ENCODE results near the gene ATP1B4.

DNA sequence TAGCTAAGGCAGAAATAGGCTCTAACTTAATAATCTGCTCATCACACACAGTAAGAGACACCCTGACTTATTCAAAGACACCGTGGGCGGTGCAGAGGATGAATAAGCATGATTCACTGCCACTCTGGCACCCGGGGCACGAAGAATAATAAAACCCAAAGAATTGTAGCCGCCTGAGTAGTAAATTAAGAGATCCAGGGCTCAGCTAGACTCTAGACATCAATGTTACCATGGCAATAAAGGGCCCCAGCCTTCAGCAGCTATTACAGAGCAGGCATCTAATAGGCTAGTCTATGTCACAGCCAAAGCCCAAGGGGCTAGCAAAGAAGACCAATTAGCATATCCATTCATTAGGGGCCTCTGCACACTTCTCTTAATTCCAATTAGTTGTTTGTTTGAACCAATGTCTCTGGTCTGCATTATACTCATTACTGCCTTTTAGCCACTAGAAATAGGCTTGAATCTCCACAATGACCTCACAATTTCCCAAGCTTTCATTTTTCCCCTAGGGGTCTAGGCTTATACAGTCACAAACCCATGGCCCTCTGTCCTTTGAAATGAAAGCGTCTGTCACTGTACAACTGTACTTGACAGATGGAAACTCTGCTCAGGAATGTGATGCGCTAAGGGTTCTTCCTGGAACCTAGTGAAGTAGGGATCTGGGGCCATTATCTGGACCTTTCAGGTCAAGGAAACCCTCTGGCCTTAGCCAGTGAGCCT is 3.0 kb upstream of the ATP1B4 start:
- TF ChIP-seq, protein P1, sequence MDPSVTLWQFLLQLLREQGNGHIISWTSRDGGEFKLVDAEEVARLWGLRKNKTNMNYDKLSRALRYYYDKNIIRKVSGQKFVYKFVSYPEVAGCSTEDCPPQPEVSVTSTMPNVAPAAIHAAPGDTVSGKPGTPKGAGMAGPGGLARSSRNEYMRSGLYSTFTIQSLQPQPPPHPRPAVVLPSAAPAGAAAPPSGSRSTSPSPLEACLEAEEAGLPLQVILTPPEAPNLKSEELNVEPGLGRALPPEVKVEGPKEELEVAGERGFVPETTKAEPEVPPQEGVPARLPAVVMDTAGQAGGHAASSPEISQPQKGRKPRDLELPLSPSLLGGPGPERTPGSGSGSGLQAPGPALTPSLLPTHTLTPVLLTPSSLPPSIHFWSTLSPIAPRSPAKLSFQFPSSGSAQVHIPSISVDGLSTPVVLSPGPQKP (CRISPR knock-in tag; IDR thresholded peaks at IDR 0.05): no peak
- TF ChIP-seq, protein P2, sequence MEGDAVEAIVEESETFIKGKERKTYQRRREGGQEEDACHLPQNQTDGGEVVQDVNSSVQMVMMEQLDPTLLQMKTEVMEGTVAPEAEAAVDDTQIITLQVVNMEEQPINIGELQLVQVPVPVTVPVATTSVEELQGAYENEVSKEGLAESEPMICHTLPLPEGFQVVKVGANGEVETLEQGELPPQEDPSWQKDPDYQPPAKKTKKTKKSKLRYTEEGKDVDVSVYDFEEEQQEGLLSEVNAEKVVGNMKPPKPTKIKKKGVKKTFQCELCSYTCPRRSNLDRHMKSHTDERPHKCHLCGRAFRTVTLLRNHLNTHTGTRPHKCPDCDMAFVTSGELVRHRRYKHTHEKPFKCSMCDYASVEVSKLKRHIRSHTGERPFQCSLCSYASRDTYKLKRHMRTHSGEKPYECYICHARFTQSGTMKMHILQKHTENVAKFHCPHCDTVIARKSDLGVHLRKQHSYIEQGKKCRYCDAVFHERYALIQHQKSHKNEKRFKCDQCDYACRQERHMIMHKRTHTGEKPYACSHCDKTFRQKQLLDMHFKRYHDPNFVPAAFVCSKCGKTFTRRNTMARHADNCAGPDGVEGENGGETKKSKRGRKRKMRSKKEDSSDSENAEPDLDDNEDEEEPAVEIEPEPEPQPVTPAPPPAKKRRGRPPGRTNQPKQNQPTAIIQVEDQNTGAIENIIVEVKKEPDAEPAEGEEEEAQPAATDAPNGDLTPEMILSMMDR (IDR thresholded peaks at IDR 0.05 in 2 of 3, conservative IDR thresholded peaks at IDR 0.05 in 1 of 3; ENCODE audit: insufficient read depth in 2 of 3, low read depth in 1 of 3, low read length in 3 of 3): no peak
- TF ChIP-seq, protein P3, sequence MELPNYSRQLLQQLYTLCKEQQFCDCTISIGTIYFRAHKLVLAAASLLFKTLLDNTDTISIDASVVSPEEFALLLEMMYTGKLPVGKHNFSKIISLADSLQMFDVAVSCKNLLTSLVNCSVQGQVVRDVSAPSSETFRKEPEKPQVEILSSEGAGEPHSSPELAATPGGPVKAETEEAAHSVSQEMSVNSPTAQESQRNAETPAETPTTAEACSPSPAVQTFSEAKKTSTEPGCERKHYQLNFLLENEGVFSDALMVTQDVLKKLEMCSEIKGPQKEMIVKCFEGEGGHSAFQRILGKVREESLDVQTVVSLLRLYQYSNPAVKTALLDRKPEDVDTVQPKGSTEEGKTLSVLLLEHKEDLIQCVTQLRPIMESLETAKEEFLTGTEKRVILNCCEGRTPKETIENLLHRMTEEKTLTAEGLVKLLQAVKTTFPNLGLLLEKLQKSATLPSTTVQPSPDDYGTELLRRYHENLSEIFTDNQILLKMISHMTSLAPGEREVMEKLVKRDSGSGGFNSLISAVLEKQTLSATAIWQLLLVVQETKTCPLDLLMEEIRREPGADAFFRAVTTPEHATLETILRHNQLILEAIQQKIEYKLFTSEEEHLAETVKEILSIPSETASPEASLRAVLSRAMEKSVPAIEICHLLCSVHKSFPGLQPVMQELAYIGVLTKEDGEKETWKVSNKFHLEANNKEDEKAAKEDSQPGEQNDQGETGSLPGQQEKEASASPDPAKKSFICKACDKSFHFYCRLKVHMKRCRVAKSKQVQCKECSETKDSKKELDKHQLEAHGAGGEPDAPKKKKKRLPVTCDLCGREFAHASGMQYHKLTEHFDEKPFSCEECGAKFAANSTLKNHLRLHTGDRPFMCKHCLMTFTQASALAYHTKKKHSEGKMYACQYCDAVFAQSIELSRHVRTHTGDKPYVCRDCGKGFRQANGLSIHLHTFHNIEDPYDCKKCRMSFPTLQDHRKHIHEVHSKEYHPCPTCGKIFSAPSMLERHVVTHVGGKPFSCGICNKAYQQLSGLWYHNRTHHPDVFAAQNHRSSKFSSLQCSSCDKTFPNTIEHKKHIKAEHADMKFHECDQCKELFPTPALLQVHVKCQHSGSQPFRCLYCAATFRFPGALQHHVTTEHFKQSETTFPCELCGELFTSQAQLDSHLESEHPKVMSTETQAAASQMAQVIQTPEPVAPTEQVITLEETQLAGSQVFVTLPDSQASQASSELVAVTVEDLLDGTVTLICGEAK (IDR thresholded peaks at IDR 0.05): no peak
- TF ChIP-seq, protein P3 (CRISPR knock-in tag; IDR thresholded peaks at IDR 0.05): no peak
- TF ChIP-seq TARDBP (IDR thresholded peaks at IDR 0.05) (no peak), ZNF274 (IDR thresholded peaks at IDR 0.05; ENCODE audit: borderline replicate concordance, low read depth, low read length) (no peak), NR2F6 (CRISPR knock-in tag; IDR thresholded peaks at IDR 0.05) (no peak), CAMTA2 (CRISPR knock-in tag; conservative IDR thresholded peaks at IDR 0.05) (no peak)
- TF ChIP-seq, protein P4, sequence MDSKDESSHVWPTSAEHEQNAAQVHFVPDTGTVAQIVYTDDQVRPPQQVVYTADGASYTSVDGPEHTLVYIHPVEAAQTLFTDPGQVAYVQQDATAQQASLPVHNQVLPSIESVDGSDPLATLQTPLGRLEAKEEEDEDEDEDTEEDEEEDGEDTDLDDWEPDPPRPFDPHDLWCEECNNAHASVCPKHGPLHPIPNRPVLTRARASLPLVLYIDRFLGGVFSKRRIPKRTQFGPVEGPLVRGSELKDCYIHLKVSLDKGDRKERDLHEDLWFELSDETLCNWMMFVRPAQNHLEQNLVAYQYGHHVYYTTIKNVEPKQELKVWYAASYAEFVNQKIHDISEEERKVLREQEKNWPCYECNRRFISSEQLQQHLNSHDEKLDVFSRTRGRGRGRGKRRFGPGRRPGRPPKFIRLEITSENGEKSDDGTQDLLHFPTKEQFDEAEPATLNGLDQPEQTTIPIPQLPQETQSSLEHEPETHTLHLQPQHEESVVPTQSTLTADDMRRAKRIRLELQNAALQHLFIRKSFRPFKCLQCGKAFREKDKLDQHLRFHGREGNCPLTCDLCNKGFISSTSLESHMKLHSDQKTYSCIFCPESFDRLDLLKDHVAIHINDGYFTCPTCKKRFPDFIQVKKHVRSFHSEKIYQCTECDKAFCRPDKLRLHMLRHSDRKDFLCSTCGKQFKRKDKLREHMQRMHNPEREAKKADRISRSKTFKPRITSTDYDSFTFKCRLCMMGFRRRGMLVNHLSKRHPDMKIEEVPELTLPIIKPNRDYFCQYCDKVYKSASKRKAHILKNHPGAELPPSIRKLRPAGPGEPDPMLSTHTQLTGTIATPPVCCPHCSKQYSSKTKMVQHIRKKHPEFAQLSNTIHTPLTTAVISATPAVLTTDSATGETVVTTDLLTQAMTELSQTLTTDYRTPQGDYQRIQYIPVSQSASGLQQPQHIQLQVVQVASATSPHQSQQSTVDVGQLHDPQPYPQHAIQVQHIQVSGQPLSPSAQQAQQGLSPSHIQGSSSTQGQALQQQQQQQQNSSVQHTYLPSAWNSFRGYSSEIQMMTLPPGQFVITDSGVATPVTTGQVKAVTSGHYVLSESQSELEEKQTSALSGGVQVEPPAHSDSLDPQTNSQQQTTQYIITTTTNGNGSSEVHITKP (IDR thresholded peaks at IDR 0.05; ENCODE audit: partially characterized antibody): no peak
- TF ChIP-seq, protein P5, sequence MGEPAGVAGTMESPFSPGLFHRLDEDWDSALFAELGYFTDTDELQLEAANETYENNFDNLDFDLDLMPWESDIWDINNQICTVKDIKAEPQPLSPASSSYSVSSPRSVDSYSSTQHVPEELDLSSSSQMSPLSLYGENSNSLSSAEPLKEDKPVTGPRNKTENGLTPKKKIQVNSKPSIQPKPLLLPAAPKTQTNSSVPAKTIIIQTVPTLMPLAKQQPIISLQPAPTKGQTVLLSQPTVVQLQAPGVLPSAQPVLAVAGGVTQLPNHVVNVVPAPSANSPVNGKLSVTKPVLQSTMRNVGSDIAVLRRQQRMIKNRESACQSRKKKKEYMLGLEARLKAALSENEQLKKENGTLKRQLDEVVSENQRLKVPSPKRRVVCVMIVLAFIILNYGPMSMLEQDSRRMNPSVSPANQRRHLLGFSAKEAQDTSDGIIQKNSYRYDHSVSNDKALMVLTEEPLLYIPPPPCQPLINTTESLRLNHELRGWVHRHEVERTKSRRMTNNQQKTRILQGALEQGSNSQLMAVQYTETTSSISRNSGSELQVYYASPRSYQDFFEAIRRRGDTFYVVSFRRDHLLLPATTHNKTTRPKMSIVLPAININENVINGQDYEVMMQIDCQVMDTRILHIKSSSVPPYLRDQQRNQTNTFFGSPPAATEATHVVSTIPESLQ (CRISPR knock-in tag; IDR thresholded peaks at IDR 0.05): no peak
